ENCODE data around the gene PFKFB4.

GRCh38 chr3:48521635-48522034 lies 35.0 kb downstream of the PFKFB4 start:
- TF ChIP-seq CTCF (IDR thresholded peaks at IDR 0.05) (no peak), POLR2A (IDR thresholded peaks at IDR 0.05) (no peak), EP300 (IDR thresholded peaks at IDR 0.05) (no peak), POLR2AphosphoS5 (IDR thresholded peaks at IDR 0.05) (no peak)

Measured in sigmoid colon (tissue), 4 donors.